Measurements from ENCODE around the gene VAV1. TPM values are rescaled to one million over a fixed set of nuclear protein-coding genes. Genes with fewer than 3 reads are reported as not detected.

Gene VAV1
- total and polyA plus RNA-seq, 2 experiments from 2014 or later = not detected

DNA sequence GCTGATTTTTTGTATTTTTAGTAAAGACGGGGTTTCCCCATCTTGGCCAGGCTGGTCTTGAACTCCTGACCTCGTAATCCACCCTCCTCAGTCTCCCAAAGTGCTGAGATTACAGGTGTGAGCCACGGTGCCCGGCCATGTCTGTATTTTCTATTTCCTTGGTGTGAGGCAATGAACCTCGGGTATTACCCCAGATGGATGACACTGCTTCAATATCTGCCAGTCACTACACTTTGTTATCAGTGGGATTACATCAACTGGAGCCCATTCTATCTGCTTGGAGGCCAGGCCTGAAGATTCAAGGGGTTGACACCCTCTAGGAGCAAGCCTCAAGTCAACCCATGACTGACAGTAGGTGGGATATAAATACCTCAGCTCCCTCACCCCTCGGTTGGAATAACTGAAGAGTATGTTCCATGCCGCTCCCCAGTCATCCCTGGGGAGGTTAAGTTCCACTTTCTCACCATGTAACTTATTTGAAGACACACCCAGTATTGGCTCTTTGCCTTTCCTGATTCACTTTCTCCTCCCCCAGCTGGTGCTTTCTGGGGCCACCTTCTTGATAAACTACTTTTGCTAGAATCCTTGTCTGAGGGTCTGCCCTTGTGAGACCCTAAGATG, 113.9 kb downstream of the VAV1 start:
- DNase-seq = no peak
- no peaks in the 10 kb centered on the region for H3K4me1 ChIP-seq (ENCODE audit: insufficient read depth)
- in situ Hi-C loops (cut with MboI) = no loop called here
- H3K4me2 ChIP-seq (ENCODE audit: unreplicated experiment) = no peak overlapping the region
- WGBS, 2 experiments (ENCODE audit: low coverage in 1 of 2, low lambda C conversion rate in 2 of 2, missing lambda C conversion rate in 2 of 2) = 41 to 49% methylated on average over 7 of the region's 7 CpGs
- H2AFZ ChIP-seq = no peak overlapping the region
- H4K20me1 ChIP-seq (ENCODE audit: insufficient read depth) = no peaks in the 10 kb centered on the region
- no peak for TF ChIP-seq EZH2phosphoT487 (IDR thresholded peaks at IDR 0.05; ENCODE audit: insufficient read depth, low read depth)
- no peak overlapping the region for H3K27ac ChIP-seq
- no peaks in the 10 kb centered on the region for H3K27me3 ChIP-seq (replicated peaks; ENCODE audit: insufficient read depth)
- H3F3A ChIP-seq (ENCODE audit: insufficient read depth) = no peaks in the 10 kb centered on the region
- no peaks in the 10 kb centered on the region for H3K9me3 ChIP-seq (ENCODE audit: low read depth)
- no peaks in the 10 kb centered on the region for H3K79me2 ChIP-seq (ENCODE audit: insufficient read depth)
- H3K4me3 ChIP-seq = no peak overlapping the region
- H3K9me2 ChIP-seq (ENCODE audit: insufficient read depth) = no peaks in the 10 kb centered on the region
- H3K36me3 ChIP-seq (ENCODE audit: low read depth) = no peaks in the 10 kb centered on the region
- no peak overlapping the region for H3K9ac ChIP-seq

DNA sequence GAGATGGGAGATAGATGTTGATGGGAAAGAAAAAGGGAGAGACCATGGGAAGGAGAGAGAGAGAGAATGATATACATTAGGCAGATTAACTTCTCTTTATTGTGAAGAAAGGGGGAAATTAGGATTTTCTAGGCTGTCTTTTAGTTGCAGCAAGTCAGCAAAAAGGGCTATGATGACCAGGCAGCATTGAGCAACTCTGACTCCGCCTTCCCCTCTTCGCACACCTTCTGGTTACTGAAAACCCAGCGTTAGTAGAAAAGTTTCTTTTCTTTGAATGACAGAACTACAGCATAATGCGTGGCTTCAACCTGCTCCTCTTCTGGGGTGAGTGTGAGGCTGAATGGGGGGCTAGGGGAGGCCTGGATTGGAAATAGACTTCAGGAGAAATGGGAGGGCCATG, 114.8 kb downstream of the VAV1 start, which contains the start of gene ADGRE1:
TSS of gene ADGRE1 (plus strand) at position 264 of the 400 bp plus-strand sequence. CDS start at position 294, 30 bp downstream.
- no peak within 1 kb of the TSS for H3K27ac ChIP-seq
- no peak within 1 kb of the TSS for H3K4me3 ChIP-seq
- no peak within 1 kb of the TSS for H3K9ac ChIP-seq
- H3K27me3 ChIP-seq (replicated peaks; ENCODE audit: insufficient read depth) = no peaks in the 10 kb centered on the region
- no peaks in the 10 kb centered on the region for H4K20me1 ChIP-seq (ENCODE audit: insufficient read depth)
- H3K4me1 ChIP-seq (ENCODE audit: insufficient read depth) = no peaks in the 10 kb centered on the region
- DNase-seq = no peak
- WGBS, 2 experiments (ENCODE audit: low coverage in 1 of 2, low lambda C conversion rate in 2 of 2, missing lambda C conversion rate in 2 of 2) = 37 to 43% methylated on average over 4 of the region's 4 CpGs
- no peaks in the 10 kb centered on the region for H3K36me3 ChIP-seq (ENCODE audit: low read depth)
- TF ChIP-seq EZH2phosphoT487 (IDR thresholded peaks at IDR 0.05; ENCODE audit: insufficient read depth, low read depth) = no peak
- TF ChIP-seq EZH2 (IDR thresholded peaks at IDR 0.05; ENCODE audit: insufficient read depth, poor library complexity, severe bottlenecking) = no peak
- H3K9me3 ChIP-seq (ENCODE audit: low read depth) = no peaks in the 10 kb centered on the region
- no peaks in the 10 kb centered on the region for H3K9me2 ChIP-seq (ENCODE audit: insufficient read depth)
- in situ Hi-C loops (cut with MboI) = no loop called here
- H3F3A ChIP-seq (ENCODE audit: insufficient read depth) = no peaks in the 10 kb centered on the region
- H3K79me2 ChIP-seq (ENCODE audit: insufficient read depth) = no peaks in the 10 kb centered on the region
- no peak within 1 kb of the TSS for H2AFZ ChIP-seq
- no peak within 1 kb of the TSS for H3K4me2 ChIP-seq (ENCODE audit: unreplicated experiment)

- Histone ChIP-seq H3K4me1 (ENCODE audit: insufficient read depth) (no peaks in the 10 kb centered on the region), H3K79me2 (ENCODE audit: insufficient read depth) (no peaks in the 10 kb centered on the region), H3K36me3 (ENCODE audit: low read depth) (no peaks in the 10 kb centered on the region), H3K4me3 (no peak overlapping the region), H2AFZ (no peak overlapping the region), H3K27me3 (replicated peaks; ENCODE audit: insufficient read depth) (no peaks in the 10 kb centered on the region), H3K9ac (no peak overlapping the region), H3K9me3 (ENCODE audit: low read depth) (no peaks in the 10 kb centered on the region), H3K4me2 (ENCODE audit: unreplicated experiment) (no peak overlapping the region), H4K20me1 (ENCODE audit: insufficient read depth) (no peaks in the 10 kb centered on the region), H3K27ac (no peak overlapping the region), H3K9me2 (ENCODE audit: insufficient read depth) (no peaks in the 10 kb centered on the region), H3F3A (ENCODE audit: insufficient read depth) (no peaks in the 10 kb centered on the region)
- WGBS, 2 experiments (ENCODE audit: low coverage in 1 of 2, low lambda C conversion rate in 2 of 2, missing lambda C conversion rate in 2 of 2) = 68 to 86% methylated on average over 2 of the region's 2 CpGs
- TF ChIP-seq EZH2 (IDR thresholded peaks at IDR 0.05; ENCODE audit: insufficient read depth, poor library complexity, severe bottlenecking) (no peak), EZH2phosphoT487 (IDR thresholded peaks at IDR 0.05; ENCODE audit: insufficient read depth, low read depth) (no peak)
- DNase-seq = no peak
- in situ Hi-C loops (cut with MboI) = no loop called here
Measured at GRCh38 chr19:6888967-6889366, 116.5 kb downstream of the VAV1 start.

DNA sequence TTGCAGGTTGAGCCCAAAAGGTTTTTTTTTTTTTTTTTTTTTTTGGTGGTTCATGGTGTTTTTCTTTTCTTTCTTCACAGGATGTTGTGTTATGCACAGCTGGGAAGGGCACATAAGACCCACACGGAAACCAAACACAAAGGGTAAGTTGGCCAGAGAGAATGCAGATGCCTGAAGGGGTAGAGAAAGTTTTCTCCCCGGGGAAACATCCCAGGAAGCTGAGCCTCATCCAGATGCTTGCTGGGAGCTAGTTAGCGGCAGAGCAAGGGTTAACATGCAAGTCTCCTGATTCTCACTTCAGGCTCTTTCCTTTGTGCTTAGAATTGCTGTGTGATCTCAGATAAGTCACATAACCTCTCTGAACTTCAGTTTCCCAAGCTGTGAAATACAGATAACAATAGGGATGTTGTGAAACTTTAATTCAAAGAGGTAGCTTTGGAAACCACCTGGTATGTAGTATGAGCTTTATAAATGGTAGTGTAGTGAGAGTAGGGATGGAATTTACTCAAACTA, 117.9 kb downstream of the VAV1 start:
- WGBS, 2 experiments (ENCODE audit: low coverage in 1 of 2, low lambda C conversion rate in 2 of 2, missing lambda C conversion rate in 2 of 2) = 19 to 21% methylated on average over 3 of the region's 3 CpGs
- H2AFZ ChIP-seq = no peak overlapping the region
- H3K9me2 ChIP-seq (ENCODE audit: insufficient read depth) = no peaks in the 10 kb centered on the region
- H3F3A ChIP-seq (ENCODE audit: insufficient read depth) = no peaks in the 10 kb centered on the region
- DNase-seq = no peak
- H3K4me1 ChIP-seq (ENCODE audit: insufficient read depth) = no peaks in the 10 kb centered on the region
- no peaks in the 10 kb centered on the region for H3K79me2 ChIP-seq (ENCODE audit: insufficient read depth)
- no peak for TF ChIP-seq EZH2 (IDR thresholded peaks at IDR 0.05; ENCODE audit: insufficient read depth, poor library complexity, severe bottlenecking)
- TF ChIP-seq EZH2phosphoT487 (IDR thresholded peaks at IDR 0.05; ENCODE audit: insufficient read depth, low read depth) = no peak
- no peaks in the 10 kb centered on the region for H3K9me3 ChIP-seq (ENCODE audit: low read depth)
- H3K4me2 ChIP-seq (ENCODE audit: unreplicated experiment) = no peak overlapping the region
- no peak overlapping the region for H3K9ac ChIP-seq
- no peak overlapping the region for H3K27ac ChIP-seq
- no peaks in the 10 kb centered on the region for H4K20me1 ChIP-seq (ENCODE audit: insufficient read depth)
- no peak overlapping the region for H3K4me3 ChIP-seq
- in situ Hi-C loops (cut with MboI) = no loop called here
- no peaks in the 10 kb centered on the region for H3K27me3 ChIP-seq (replicated peaks; ENCODE audit: insufficient read depth)
- H3K36me3 ChIP-seq (ENCODE audit: low read depth) = no peaks in the 10 kb centered on the region
